GM19372 (cell line): ENCODE data around the gene TTLL5.

Experiments used
- ATAC-seq: cut with Tn5 transposase; IDR thresholded peaks from one replicate; pipeline ENCODE4 v1.9.1; 2021; ENCODE audit warnings: mild to moderate bottlenecking, low read depth, moderate library complexity; ENCODE audit not compliant: unreplicated experiment

TTLL5 gene

DNA sequence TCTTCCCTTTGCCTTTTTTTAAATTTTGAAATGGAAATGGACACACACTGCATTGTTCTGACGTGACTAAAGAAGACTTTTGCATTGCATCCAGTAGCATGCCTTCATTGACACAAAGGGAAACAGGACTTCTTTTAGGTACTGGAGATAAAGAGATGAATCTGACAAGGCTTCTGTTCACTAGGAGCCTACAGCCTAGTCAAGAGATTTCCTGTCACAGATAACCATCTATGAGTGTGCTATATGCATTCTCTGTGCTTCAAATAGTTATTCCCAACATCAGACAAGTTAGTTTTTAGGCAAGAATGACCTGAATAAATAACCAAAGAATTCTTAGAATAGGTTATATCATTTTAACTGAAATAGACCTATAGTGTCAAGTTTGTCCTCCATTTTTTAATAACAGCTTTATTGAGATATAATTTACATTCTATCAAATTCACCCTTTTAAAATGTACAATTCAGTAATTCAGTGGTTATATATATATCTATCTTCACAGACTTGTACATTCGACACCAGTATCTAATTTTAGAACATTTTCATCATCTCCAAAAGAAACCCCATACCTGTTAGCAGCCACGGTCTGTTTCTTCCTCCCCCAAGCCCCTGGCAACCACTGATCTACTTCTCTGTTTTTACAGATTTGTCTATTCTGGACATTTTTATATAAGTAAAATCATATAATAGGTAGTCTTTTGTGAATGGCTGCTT lies 122.7 kb downstream of the TTLL5 start:
- ATAC-seq: no peak

DNA sequence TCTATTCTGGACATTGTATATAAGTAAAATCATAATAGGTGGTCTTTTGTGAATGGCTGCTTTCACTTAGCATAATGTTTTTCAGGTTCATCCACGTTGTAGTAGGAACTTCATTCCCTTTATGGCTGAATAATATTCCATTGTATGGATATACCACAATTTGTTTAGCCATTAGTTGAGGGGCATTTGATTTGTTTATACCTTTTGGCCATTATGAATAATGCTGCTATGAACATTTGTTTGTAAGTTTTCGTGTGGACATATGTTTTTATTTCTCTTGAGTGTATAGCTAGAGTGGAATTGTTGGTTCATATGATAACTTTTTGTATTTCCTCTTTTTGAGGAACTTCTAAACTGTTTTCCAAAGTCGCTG lies 123.3 kb downstream of the TTLL5 start:
- no peak for ATAC-seq

DNA sequence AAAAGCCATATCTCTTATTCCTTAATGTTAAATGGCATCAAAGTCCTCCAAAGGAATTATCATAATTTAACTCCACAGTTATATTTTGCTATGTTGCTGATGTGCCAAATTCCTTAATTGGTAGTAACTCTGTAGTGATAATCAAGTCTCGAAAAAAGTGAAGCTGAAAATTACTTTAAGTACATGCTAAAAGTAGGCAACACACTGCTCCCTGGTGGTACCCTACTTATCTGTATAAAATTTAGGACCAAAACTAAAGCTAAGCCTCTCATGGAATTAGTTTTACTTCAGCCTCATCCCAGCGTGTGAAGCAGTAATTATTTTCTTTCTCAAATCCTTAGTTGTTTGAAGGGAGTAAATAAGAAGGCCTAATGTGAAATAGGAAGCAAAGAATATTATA lies 132.8 kb downstream of the TTLL5 start:
- no peak for ATAC-seq

DNA sequence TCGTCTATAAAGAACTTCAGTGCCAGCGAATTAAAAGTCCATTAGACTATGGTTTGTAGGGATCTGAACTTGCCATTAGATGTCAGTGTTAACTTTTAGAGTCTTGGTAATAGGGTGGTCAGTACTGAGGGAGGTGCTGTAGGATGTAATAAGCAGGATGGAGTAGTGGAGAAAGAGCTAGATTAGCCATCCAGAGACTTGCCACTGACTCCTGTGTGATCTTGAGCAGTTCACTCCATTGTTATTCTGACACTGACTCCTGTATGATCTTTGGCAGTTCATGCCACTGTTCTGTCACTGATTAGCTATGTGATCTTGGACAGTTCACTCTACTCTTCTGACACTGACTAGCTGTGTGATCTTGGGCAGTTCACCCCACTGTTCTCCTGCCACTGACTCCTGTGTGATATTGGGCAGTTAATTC lies 133.6 kb downstream of the TTLL5 start:
- ATAC-seq: no peak

DNA sequence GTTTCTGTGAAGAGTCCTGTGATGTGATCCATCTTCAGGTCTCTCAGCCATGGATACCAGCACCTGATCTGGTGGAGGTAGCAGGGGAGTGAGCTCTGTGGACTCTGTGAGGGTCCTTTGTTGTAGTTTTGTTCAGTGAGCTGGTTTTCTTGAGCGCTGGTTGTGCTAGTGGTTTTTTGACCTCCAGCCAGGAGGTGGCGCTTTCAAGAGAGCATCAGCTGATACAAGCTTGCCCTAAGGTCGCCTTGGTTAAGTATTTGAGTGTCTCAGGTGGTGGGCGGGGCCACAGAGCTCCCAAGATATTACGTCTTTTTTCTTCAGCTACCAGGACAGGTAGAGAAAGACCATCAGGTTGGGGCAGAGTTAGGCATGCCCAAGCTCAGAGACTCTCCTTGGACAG lies 139.7 kb downstream of the TTLL5 start:
- no peak for ATAC-seq

DNA sequence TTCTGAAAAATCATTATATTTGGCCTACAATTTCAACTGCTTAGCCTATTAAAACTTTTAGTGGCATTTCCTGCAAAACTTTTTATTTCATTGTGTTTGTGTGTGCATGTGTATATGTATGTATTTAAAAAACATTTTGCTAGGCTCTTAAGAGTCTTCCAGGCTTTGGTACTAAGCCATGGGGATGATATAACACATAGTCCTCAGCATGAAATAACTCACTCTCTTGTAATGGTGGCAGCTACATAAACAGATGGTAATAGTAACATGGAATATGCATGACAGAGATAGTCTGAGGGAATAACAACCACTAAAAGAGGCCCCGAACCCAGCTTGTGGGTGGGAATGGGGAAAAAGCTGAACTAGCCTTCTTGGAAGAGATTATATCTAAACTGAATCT lies 141.4 kb downstream of the TTLL5 start:
- no peak for ATAC-seq

DNA sequence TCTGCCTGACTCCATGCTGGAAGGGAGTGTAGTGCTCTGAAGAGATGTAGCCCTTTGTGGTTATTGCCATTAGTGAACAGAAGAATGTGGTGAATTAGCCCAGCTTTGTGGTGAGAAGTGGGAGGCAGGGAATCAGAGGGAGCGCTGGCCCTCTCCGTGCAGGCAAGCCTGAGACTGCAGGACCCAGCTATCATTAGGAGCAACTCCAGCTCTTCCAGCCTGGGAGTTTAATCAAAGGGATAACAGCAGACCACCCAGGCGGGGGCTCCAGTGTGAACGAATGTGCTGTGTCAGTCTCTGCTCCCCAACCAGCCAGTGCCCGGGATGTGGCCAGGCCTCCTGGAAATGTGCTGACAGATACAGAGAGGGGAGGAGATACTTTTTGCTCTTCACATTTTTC lies 142.7 kb downstream of the TTLL5 start:
- ATAC-seq: no peak

DNA sequence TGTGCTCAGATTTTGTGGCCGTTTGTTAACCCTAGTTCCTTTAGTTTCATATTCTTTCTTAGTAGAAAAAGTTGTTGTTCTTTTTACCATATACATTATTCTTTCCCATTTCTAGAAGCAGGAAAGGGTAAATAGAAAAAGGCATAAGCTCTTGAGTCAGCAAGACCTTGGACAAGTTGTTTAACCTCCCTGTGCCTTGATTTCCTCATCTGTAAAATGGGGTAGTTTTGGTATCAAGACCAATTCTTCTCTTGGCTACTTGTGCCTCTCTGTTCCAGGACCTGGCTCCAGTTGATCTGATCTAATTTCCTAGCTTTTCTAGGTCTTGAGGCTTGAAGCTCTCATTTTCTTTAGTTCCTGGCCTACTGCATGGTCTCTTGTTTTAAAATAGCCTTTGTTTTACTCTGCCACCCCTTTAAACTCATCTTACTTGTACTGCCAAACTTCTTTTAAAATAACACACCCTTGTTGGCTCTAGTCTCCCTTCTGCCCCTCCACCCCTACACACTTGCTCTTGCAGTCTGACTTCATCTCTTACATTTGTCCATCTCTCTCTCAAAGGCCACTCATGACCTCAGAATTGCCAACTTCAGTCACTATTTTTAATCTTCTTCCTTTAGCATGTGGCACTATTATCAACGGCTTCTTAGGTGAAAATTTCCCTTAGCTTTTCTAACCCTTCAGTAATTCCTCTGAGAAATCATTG lies 143.7 kb downstream of the TTLL5 start:
- no peak for ATAC-seq

DNA sequence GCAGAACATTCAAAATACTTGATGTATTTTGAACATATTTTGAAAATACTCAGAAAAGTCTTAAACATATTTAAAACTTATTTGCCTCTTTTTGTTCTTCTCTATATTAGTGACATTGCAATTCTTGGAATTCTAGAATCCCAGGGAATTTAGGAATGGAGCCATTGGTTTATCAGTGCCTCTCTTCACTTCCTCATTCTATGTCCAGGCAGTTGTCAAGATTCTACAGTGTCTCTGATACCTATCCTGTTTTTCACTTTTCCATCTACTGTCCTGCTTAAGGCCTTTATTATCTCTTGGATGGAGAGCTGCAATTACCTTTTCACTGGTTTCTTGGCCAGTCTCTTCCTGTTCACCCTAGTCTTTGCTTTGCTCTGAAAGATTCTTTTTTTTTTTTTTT lies 144.6 kb downstream of the TTLL5 start:
- ATAC-seq: no peak

DNA sequence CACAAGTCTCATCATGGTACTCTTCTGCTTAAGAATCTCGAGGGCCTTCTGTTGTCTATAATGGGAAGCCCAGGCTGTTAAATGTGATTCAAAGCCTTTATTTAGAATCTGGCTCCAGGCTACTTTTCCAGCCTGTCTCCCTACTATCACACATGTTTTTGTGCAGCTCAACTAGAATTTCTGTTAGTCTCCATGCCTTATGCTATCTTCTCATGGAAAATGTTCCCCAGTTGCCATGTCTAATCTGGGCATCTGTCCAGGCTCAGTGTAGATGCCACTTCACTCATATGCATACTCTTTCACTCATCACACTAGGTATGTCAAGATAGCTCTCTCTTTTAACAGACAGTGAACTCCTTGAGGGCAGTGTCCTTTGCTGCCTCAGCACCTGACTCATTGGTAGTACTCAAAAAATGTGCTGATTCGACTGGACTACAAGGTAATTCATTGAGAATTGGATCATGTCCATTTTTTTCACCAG lies 145.3 kb downstream of the TTLL5 start:
- ATAC-seq: no peak

DNA sequence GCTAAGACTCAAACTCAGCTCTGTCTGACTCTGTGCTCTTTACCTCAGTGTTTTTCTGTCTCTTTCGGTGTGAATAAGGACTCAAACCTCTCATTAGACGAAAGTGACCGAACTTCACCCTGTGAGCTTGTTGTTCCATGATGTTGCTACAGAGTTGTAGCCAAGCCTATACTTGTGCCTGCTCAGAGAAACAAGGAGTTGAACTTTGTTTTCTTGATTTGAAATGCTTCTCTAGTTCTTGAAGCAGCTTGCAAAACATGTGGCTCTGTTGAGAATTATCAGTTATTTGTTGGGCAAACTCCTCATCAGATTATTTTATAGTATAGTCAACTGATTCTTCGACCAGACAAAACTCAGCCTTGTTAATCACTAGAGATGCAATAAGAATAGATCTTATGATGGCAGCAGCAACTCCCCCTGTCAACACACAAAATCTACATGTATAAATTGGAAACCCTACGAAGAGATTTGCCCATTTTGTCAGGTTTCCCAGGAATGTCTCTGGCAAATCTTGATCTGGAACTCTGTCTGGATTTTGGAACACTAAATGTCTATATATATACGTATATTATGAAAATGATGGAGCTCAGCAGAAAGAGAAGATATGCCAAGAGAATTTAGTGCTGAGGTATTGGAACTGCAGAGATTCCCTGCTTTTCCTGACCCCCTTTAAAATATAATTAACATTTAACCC lies 146.8 kb downstream of the TTLL5 start:
- ATAC-seq: no peak

DNA sequence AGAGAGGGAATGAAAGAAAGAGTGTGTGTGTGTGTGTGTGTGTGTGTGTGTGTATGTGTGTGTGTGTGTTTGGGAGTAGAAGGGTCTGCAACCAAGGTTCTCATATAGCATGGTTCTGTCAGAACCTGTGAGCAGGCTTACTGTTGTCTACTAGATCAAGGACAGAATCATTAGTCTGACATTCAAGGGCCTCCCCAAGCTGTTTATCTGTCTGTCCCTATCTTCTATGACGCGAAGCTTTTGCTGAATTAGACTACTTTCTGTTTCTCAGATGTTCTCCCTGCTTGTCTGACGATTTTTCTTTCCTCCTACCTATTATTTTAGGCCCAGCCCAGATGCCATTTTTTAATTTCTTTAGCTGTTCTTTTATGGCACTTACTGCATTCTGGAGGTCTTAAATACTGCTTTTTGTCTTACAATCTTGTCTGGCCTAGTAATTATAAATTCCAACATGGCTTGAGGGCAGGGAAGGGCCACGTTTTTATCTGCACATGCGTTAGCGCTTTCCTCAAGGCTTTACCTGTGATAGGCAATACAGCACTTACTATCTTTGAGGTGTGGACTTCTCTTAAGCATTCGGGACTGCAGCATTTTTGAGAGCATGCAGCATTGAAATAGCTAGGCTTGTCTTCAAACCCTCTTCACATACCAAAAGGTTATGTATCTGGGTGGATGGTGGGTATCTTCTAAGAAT lies 150.2 kb downstream of the TTLL5 start:
- no peak for ATAC-seq

DNA sequence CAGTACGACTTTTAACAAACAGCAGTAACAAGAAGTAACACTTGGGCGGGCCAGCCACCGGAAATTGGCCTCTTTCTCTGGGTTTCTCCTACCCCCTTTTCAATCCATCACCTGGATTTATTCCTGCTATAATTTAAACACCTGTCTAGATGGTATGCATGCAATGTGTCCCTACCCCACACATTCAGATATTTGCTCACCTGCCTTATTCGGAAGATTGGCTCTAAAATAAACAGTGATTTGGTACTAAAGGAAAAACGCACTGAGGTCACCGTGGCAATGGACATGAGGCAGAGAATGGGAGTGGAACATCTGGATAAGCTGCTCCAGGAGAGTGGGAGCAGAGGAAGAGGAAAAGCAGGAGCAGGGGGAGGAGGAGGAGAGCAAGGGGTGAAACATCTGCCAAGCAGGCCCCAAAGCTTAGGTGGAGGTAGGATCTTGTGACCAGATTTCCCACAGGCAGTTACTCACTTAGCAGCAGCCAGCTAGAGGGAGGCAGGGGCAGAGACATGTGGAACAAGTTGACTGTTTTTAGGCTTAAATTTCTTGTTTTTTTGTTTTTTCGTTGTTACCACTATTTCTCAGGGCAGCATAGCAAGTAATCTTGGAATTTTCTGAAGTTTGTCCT lies 150.9 kb downstream of the TTLL5 start:
- ATAC-seq: no peak

DNA sequence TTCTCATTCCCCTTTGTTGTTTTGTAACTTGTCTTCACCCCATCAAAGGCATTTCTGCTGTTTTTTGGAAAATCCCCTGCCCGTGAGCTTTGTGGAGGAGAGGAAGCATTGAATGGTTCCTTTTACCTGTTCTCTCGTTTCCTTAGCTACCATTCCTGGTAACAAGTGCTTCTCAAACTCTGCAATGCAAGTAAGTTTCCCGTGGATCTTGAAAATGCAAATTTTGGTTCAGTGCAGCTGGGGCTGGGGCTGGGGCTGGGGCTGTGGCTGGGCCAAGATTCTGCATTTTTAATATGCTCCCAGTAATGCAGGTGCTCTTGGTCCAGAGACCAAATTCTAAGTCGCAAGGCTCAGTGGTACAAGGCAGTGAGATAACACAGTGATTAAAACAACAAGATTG lies 151.6 kb downstream of the TTLL5 start:
- no peak for ATAC-seq

DNA sequence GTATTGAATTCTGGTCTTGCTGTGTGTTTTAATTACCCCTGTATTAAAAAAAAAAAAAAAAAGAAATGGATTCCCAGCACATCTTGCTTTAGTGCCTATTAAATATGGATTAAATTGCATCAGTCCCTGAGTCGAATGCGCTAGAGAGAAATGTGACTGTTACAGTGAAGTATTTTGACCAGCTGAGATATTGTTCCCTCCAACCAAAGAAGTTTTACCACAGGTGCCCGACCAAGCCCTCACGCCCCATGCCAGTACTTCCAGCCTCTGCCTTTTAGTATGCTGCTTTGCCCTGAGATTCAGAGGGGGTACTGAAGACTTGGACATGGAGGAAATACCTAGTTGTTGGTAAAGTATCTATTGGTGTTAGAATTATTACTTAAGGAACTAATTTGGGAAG lies 159.7 kb downstream of the TTLL5 start:
- no peak for ATAC-seq

DNA sequence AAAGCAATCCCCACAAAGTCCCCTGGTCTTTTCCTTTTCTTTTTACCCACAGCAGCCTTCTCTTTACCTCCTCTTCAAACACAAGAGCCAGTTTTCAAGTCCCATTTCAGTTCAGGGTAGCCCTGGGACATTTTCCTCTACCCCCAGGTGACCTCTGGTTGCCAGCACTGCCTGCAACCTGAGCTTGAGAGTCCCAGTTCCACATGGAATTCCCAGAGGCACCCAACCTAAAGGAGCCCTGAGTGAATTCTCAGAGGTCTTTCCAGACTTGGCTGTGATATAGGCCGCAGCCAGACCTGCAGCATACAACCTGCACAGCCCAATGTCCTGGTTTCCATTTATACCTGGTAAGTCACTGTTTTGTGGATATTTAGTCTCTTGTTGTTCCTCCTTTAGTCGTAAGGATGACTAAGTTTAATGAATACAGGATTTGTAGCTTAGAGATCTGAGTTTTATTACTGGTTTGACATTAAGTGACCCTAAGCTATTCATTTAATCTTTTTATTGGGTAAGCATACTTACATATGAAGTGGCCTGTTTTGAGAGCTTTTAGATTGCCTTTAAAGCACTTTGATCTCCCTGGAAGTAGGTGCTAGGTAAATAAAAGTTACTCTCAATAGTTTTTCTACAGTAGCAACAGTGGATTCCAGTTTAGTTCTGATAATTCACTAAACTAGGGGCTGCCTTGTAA lies 160.9 kb downstream of the TTLL5 start:
- no peak for ATAC-seq

DNA sequence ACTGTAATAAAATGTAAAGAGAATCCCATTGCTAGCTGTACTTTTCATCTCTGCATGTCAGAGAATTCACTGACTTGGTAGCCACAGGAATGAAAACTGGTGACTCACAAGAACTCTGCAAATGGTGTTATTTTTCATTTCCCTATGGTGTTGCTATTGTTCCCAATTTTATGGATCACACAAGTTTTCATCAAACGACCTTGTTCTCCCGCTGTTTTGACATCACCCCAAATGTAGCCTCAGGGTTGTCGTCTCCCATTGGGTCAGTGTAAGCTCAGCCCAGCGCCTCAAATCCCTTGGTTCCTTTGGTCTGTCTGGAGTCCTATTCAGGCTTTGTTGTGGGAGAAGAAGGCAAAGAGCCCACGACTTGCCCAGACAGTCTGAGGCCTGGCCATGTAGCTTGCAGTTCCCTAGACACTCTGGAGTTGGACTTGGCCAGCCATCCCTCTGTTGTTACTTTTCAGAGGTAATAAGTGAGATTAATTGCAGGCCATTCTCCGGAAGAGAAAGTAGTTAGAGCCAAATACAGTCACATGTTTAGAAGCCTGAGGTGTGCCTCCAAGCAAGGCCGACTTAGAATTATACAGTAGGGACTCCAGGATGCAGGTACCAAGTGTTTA lies 161.6 kb downstream of the TTLL5 start:
- no peak for ATAC-seq

DNA sequence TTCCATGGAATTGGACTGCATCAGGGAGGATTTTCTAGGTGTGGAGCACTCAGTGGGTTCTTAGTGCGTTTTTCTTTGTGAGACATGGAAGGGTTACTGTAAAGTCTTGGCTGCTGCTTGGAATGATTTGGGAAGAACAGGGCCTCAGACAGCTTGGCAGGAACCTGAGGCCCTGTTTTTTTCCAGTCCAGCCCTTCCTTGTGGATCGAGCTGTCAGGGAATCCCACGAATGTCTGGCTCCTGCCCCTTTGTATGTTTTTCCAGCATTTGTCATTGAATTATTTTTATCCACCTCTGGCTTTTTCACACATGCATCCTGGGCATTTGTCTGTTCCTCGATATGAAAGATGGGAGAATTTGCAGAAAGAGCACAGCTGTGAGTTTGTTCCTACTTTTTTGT lies 162.3 kb downstream of the TTLL5 start:
- no peak for ATAC-seq

DNA sequence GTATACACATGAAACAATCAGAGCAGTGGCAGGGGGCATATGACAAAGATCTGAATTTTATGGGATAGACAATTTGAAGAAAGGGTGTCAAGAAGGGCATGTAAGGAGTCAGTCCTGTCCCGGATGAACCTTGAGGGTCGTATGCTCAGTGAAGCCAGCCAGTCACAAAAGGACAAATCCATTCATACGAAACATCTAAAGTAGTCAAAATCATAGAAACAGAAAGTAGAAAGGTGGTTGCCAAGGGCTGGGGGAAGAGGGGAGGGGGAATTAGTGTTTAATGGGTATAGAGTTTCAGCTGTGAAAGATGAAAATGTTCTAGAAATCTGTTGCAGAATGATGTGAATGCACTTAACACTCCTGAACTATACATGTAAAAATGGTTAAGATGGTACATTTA lies 163.3 kb downstream of the TTLL5 start:
- ATAC-seq: no peak

DNA sequence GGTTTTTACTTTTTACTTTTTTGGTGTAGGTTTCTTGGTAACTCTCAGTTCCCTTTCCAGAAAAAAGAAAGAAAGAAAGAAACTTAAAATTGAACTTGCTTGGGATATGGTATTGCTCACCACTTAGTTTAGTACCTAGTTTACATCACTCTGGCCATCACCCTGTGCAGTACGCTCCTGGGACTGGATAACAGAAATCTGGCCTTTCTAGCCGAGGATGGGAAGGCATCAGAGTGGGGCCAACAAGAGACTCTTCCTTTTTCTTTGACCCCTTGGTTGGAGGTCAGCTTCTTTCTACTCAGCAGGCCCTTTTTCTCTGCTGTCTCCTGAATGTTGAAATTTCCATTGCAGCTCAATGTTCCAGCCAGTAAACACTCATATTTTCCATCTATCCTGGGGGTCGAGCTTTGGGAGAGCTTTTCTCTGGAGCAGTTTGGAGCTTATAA lies 164.1 kb downstream of the TTLL5 start:
- ATAC-seq: no peak
